ENCODE measurements around the gene PRKAR2B. TPM values are rescaled to one million over a fixed set of nuclear protein-coding genes. Genes with fewer than 3 reads are reported as not detected.
"Not testable (repeated sequence)": the region's sequence is repeated elsewhere in the genome, so short reads cannot be mapped to it uniquely, and the experiment has no call there.

PRKAR2B gene
- total and polyA plus RNA-seq, 4 donors, result 3.5 to 15.0 (median 5.8) TPM

DNA sequence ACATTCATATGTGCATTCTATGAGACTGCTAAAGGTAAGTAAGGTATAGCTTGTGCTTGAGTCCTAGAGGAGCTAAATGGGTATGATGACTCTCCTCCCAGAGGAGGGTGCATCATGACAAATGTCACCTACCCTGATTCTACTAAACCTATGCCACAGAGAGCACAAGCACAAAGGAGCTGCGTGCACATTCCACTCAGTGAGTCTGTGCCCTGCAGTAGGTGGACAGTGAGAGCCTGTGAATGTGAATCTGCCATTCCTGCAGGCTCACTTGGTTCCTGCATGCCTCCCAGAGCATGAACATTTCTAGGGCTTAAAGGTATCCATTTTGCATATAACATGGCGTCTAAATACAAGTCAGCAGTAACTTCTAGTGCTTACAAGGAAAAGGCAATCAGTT, 46.8 kb downstream of the PRKAR2B start:
- TF ChIP-seq, protein P1, sequence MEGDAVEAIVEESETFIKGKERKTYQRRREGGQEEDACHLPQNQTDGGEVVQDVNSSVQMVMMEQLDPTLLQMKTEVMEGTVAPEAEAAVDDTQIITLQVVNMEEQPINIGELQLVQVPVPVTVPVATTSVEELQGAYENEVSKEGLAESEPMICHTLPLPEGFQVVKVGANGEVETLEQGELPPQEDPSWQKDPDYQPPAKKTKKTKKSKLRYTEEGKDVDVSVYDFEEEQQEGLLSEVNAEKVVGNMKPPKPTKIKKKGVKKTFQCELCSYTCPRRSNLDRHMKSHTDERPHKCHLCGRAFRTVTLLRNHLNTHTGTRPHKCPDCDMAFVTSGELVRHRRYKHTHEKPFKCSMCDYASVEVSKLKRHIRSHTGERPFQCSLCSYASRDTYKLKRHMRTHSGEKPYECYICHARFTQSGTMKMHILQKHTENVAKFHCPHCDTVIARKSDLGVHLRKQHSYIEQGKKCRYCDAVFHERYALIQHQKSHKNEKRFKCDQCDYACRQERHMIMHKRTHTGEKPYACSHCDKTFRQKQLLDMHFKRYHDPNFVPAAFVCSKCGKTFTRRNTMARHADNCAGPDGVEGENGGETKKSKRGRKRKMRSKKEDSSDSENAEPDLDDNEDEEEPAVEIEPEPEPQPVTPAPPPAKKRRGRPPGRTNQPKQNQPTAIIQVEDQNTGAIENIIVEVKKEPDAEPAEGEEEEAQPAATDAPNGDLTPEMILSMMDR (IDR thresholded peaks at IDR 0.05; ENCODE audit: control extremely low read depth, extremely low read depth), result no peak
- Histone ChIP-seq H3K9ac (ENCODE audit: insufficient read depth in 1 of 2, low read length in 2 of 2) (no peak overlapping the region), H3K4me3 (no peak overlapping the region), H3K4me1 (ENCODE audit: control insufficient read depth in 5 of 5, insufficient read depth in 5 of 5, low read length in 5 of 5) (peaks cover 0 to 9% (median 0%) of the 10 kb centered on the region in 5 donors), H3K27me3 (ENCODE audit: control insufficient read depth in 3 of 3, insufficient read depth in 3 of 3, low read length in 2 of 3) (no peaks in the 10 kb centered on the region), H3K36me3 (ENCODE audit: control insufficient read depth in 4 of 4, insufficient read depth in 4 of 4, low read length in 4 of 4) (no peaks in the 10 kb centered on the region), H3K27ac (ENCODE audit: low read depth in 1 of 2, low read length in 1 of 2) (no peak overlapping the region), H3K9me3 (ENCODE audit: control insufficient read depth in 4 of 4, insufficient read depth in 3 of 4, low read length in 3 of 4) (no peaks in the 10 kb centered on the region)
- ATAC-seq (ENCODE audit: insufficient read depth, low FRiP score) (no peak), DNase-seq (no peak)
- WGBS, 2 donors, result 72 to 74% methylated on average over 2 of the region's 2 CpGs

DNA sequence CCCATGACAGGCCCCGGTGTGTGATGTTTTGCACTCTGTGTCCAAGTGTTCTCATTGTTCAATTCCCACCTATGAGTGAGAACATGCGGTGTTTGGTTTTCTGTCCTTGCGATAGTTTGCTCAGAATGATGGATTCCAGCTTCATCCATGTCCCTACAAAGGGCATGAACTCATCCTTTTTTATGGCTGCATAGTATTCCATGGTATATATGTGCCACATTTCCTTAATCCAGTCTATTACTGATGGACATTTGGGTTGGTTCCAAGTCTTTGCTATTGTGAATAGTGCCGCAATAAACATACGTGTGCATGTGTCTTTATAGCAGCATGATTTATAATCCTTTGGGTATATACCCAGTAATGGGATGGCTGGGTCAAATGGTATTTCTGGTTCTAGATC, 49.2 kb downstream of the PRKAR2B start:
- not testable (repeated sequence) for H3K4me1 ChIP-seq (ENCODE audit: control insufficient read depth in 5 of 5, insufficient read depth in 5 of 5, low read length in 5 of 5); H3K27me3 ChIP-seq (ENCODE audit: control insufficient read depth in 3 of 3, insufficient read depth in 3 of 3, low read length in 2 of 3); H3K27ac ChIP-seq (ENCODE audit: low read depth in 1 of 2, low read length in 1 of 2); H3K9me3 ChIP-seq (ENCODE audit: control insufficient read depth in 4 of 4, insufficient read depth in 3 of 4, low read length in 3 of 4); DNase-seq; ATAC-seq (ENCODE audit: insufficient read depth, low FRiP score); H3K36me3 ChIP-seq (ENCODE audit: control insufficient read depth in 4 of 4, insufficient read depth in 4 of 4, low read length in 4 of 4); H3K4me3 ChIP-seq; H3K9ac ChIP-seq (ENCODE audit: insufficient read depth in 1 of 2, low read length in 2 of 2)
- 91 to 97% methylated on average over 5 of the region's 5 CpGs for WGBS, 2 donors

DNA sequence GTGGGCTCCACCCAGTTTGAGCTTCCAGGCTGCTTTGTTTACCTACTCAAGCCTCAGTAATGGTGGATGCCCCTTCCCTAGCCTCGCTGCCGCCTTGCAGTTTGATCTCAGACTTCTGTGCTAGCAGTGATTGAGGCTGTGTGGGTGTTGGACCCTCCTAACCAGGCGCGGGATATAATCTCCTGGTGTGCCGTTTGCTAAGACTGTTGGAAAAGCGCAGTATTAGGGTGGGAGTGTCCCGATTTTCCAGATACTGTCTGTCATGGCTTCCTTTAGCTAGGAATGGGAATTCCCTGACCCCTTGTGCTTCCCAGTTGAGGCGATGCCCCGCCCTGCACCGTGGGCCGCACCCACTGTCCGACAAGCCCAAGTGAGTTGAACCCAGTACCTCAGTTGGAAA, 54.6 kb downstream of the PRKAR2B start:
- not testable (repeated sequence) for DNase-seq; H3K4me3 ChIP-seq; H3K27me3 ChIP-seq (ENCODE audit: control insufficient read depth in 3 of 3, insufficient read depth in 3 of 3, low read length in 2 of 3); H3K9me3 ChIP-seq (ENCODE audit: control insufficient read depth in 4 of 4, insufficient read depth in 3 of 4, low read length in 3 of 4); ATAC-seq (ENCODE audit: insufficient read depth, low FRiP score); H3K4me1 ChIP-seq (ENCODE audit: control insufficient read depth in 5 of 5, insufficient read depth in 5 of 5, low read length in 5 of 5); H3K36me3 ChIP-seq (ENCODE audit: control insufficient read depth in 4 of 4, insufficient read depth in 4 of 4, low read length in 4 of 4); H3K9ac ChIP-seq (ENCODE audit: insufficient read depth in 1 of 2, low read length in 2 of 2); H3K27ac ChIP-seq (ENCODE audit: low read depth in 1 of 2, low read length in 1 of 2)
- WGBS, 2 donors, result 97 to 99% methylated on average over 12 of the region's 12 CpGs

DNA sequence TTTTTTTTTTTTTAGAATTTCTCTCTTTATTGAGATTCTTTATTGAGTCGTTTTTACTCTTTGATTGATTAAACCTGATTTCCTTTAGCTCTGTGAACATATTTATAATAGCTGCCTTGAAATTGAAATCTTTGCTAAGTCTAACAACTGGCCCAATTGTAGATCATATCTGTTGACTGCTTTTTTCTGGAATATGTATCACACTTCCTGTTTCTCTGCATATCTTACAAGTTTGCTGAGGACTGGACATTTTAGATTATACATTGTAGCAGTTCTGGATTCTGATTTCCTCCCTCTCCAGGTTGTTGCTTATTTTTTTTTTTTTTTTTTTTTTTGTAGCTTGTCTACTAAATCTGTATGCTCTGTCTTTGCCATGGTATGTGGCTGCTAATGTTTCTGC, 56.3 kb downstream of the PRKAR2B start:
- Histone ChIP-seq H3K9me3 (ENCODE audit: control insufficient read depth in 4 of 4, insufficient read depth in 3 of 4, low read length in 3 of 4) (peaks cover 0 to 5% (median 0%) of the 10 kb centered on the region in 4 donors), H3K36me3 (ENCODE audit: control insufficient read depth in 4 of 4, insufficient read depth in 4 of 4, low read length in 4 of 4) (no peaks in the 10 kb centered on the region), H3K27ac (ENCODE audit: low read depth in 1 of 2, low read length in 1 of 2) (no peak overlapping the region), H3K9ac (ENCODE audit: insufficient read depth in 1 of 2, low read length in 2 of 2) (no peak overlapping the region), H3K4me1 (ENCODE audit: control insufficient read depth in 5 of 5, insufficient read depth in 5 of 5, low read length in 5 of 5) (peaks cover 0 to 3% (median 0%) of the 10 kb centered on the region in 5 donors), H3K4me3 (no peak overlapping the region), H3K27me3 (ENCODE audit: control insufficient read depth in 3 of 3, insufficient read depth in 3 of 3, low read length in 2 of 3) (no peaks in the 10 kb centered on the region)
- DNase-seq (no peak), ATAC-seq (ENCODE audit: insufficient read depth, low FRiP score) (no peak)
- TF ChIP-seq, protein P1 (IDR thresholded peaks at IDR 0.05; ENCODE audit: control extremely low read depth, extremely low read depth), result no peak
- 66 to 70% methylated on average over 1 of the region's 1 CpG for WGBS, 2 donors

DNA sequence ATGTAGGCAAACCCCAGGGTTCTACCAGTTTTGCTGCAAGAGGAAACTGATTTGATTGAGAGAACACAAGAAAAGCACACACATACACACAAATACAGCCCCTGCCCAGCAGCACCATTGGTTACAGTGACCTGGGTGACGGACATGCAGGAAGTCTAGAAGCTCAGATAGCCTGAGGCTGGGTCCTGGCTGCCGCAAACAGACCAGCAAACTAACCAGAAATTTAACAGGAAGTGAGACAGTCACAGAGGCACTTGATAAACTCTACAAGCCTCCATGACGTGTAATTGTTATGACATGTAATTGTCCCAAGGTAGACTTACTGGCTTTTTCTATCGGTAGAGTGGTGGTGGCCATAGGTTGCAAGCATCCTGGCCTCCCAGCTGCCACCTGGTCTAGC, 58.9 kb downstream of the PRKAR2B start:
- peaks cover 0 to 3% (median 0%) of the 10 kb centered on the region in 5 donors for H3K4me1 ChIP-seq (ENCODE audit: control insufficient read depth in 5 of 5, insufficient read depth in 5 of 5, low read length in 5 of 5)
- H3K4me3 ChIP-seq, result no peak overlapping the region
- no peak overlapping the region for H3K27ac ChIP-seq (ENCODE audit: low read depth in 1 of 2, low read length in 1 of 2)
- H3K9ac ChIP-seq (ENCODE audit: insufficient read depth in 1 of 2, low read length in 2 of 2), result no peak overlapping the region
- WGBS, 2 donors, result 20 to 46% methylated on average over 4 of the region's 4 CpGs
- TF ChIP-seq, protein P1 (IDR thresholded peaks at IDR 0.05; ENCODE audit: control extremely low read depth, extremely low read depth), result no peak
- peaks cover 0 to 5% (median 0%) of the 10 kb centered on the region in 4 donors for H3K9me3 ChIP-seq (ENCODE audit: control insufficient read depth in 4 of 4, insufficient read depth in 3 of 4, low read length in 3 of 4)
- no peaks in the 10 kb centered on the region for H3K36me3 ChIP-seq (ENCODE audit: control insufficient read depth in 4 of 4, insufficient read depth in 4 of 4, low read length in 4 of 4)
- H3K27me3 ChIP-seq (ENCODE audit: control insufficient read depth in 3 of 3, insufficient read depth in 3 of 3, low read length in 2 of 3), result no peaks in the 10 kb centered on the region
- no peak for ATAC-seq (ENCODE audit: insufficient read depth, low FRiP score)
- peak in 1 of 3 donors; percentile 7 for DNase-seq
